Mucosa of descending colon (tissue), 3 donors: Measurements from ENCODE around the gene TTLL9. TPM values are rescaled to one million over a fixed set of nuclear protein-coding genes. Genes with fewer than 3 reads are reported as not detected.

Source experiments
- ATAC-seq: fragments of 200-7000 bp; cut with Tn5 transposase; one replicate; pipeline ENCODE4 v1.9.1; 2020; ENCODE audit warnings: mild to moderate bottlenecking, moderate library complexity
- DNase-seq, 3 donors: peaks; one replicate each; pipeline ENCODE4 v3.0.0-alpha.2; 2020
- H3K36me3 ChIP-seq: fragments of 200-600 bp; one replicate; pipeline ENCODE4 v1.8.0; 2021; ENCODE audit warnings: low read depth, mild to moderate bottlenecking
- H3K4me1 ChIP-seq: fragments of 200-600 bp; one replicate; pipeline ENCODE4 v1.8.0; 2021; ENCODE audit warnings: low read depth, mild to moderate bottlenecking
- H3K4me3 ChIP-seq: fragments of 200-600 bp; one replicate; pipeline ENCODE4 v1.8.0; 2021; ENCODE audit warnings: mild to moderate bottlenecking
- H3K9me3 ChIP-seq: fragments of 200-600 bp; one replicate; pipeline ENCODE4 v1.8.0; 2021; ENCODE audit warnings: mild to moderate bottlenecking
- CTCF ChIP-seq: fragments of 200-600 bp; IDR thresholded peaks from one replicate; pipeline ENCODE4 v1.8.0; 2022; ENCODE audit warnings: antibody characterized with exemption, mild to moderate bottlenecking
- intact Hi-C, 2 donors: fragments of 100-400 bp; cut with DNase I in 1 of 2; cut with micrococcal nuclease in 1 of 2; formaldehyde crosslinking; loops; one replicate each; pipeline versions ENCODE4 v1.11.0 to v1.11.1; 2022; cut with DNase I, micrococcal nuclease
- total RNA-seq, 3 donors: library from RNA; stranded (reverse); fragmentation: NEBNext Ultra II Directional in 2 of 3; extraction: Animal tissue kit (Norgen Biotek cat#: 25700) in 2 of 3; gene quantifications; one replicate each; pipeline versions ENCODE4 v1.2.1 to v1.2.4, GENCODE V29; 2021 to 2023
- donor health status: DM: no; HTN: no; CAD: no; lungs with moderate emphysema.
- donor health status: DM: no; HTN: no; CAD: no.
- donor health status: DM: no; HTN: yes; CAD: no.

The TTLL9 gene
- total RNA-seq, 3 donors from 2014 or later: 0.25 TPM; not detected in 2

- DNase-seq (no peak), ATAC-seq (no peak)
- no peaks in the 10 kb centered on the region for H3K36me3 ChIP-seq
- no peak for TF ChIP-seq CTCF
- H3K4me1 ChIP-seq: no peaks in the 10 kb centered on the region
- intact Hi-C loops: no loop called here
- H3K4me3 ChIP-seq: no peak overlapping the region
- no peaks in the 10 kb centered on the region for H3K9me3 ChIP-seq
These were observed 118.7 kb downstream of the TTLL9 start for GRCh38 chr20:31989030-31989645.

- Histone ChIP-seq H3K4me3 (no peak overlapping the region), H3K9me3 (no peaks in the 10 kb centered on the region), H3K4me1 (no peaks in the 10 kb centered on the region), H3K36me3 (no peaks in the 10 kb centered on the region)
- intact Hi-C loops: no loop called here
- no peak for DNase-seq
- TF ChIP-seq CTCF: no peak
- no peak for ATAC-seq
These were observed 120.4 kb downstream of the TTLL9 start for GRCh38 chr20:31990641-31991338.

- ATAC-seq: no peak
- intact Hi-C loops: no loop called here
- Histone ChIP-seq H3K4me3 (no peak overlapping the region), H3K9me3 (no peaks in the 10 kb centered on the region), H3K36me3 (no peaks in the 10 kb centered on the region), H3K4me1 (no peaks in the 10 kb centered on the region)
- DNase-seq: no peak
- no peak for TF ChIP-seq CTCF
These were observed 120.9 kb downstream of the TTLL9 start for GRCh38 chr20:31991339-31991705.

- no peak for DNase-seq
- no peak overlapping the region for H3K4me3 ChIP-seq
- H3K9me3 ChIP-seq: no peaks in the 10 kb centered on the region
- no peak for ATAC-seq
- no peaks in the 10 kb centered on the region for H3K4me1 ChIP-seq
- no peaks in the 10 kb centered on the region for H3K36me3 ChIP-seq
- TF ChIP-seq CTCF: no peak
- intact Hi-C loops: no loop called here
These were observed 121.7 kb downstream of the TTLL9 start for GRCh38 chr20:31992086-31992485.

Other genes starting within 250 kb of the TTLL9 start
- gene COX4I2, start 232.7 kb upstream of the TTLL9 start, total RNA-seq: under 1 TPM; 0.63 to 0.90 (median 0.76) TPM
- 10 to 100 TPM; 76.2 to 90.3 (median 78.1) TPM for gene BCL2L1, start 147.8 kb upstream of the TTLL9 start, total RNA-seq
- 10 to 100 TPM in 1 of 3 donors, 1 to 10 TPM in 2; 3.0 to 26.6 (median 8.8) TPM for gene TPX2, start 131.3 kb upstream of the TTLL9 start, total RNA-seq
- under 1 TPM in 2 of 3 donors, not detected in 1; 0.09 to 0.31 TPM for gene MYLK2, start 51.3 kb upstream of the TTLL9 start, total RNA-seq
- gene FOXS1, start 25.0 kb upstream of the TTLL9 start, total RNA-seq: under 1 TPM in 1 of 3 donors, not detected in 2; 0.60 TPM
- gene DUSP15, start 107 bp upstream of the TTLL9 start, total RNA-seq: 1 to 10 TPM in 1 of 3 donors, under 1 TPM in 1, not detected in 1; 0.58 to 1.7 TPM
- gene PDRG1, start 81.4 kb downstream of the TTLL9 start, total RNA-seq: 10 to 100 TPM in 1 of 3 donors, 1 to 10 TPM in 2; 9.2 to 10.0 (median 9.9) TPM
- gene XKR7, start 97.5 kb downstream of the TTLL9 start, total RNA-seq: under 1 TPM; 0.09 to 0.13 (median 0.10) TPM
- gene CCM2L, start 139.8 kb downstream of the TTLL9 start, total RNA-seq: 1 to 10 TPM; 1.2 to 3.7 (median 1.8) TPM
- gene HCK, start 181.6 kb downstream of the TTLL9 start, total RNA-seq: 10 to 100 TPM in 2 of 3 donors, 1 to 10 TPM in 1; 6.2 to 17.3 (median 13.4) TPM
- gene TM9SF4, start 239.1 kb downstream of the TTLL9 start, total RNA-seq: 10 to 100 TPM; 54.1 to 74.7 (median 65.8) TPM